K562 (cell line): Measurements from ENCODE around the gene ZBTB42. TPM values are rescaled to one million over a fixed set of nuclear protein-coding genes. Genes with fewer than 3 reads are reported as not detected.

ENCODE experiments used
- ATAC-seq: fragments of 200-7000 bp; cut with Tn5 transposase; 3 replicates; pipeline ENCODE4 v1.9.1; 2020; ENCODE audit warnings: moderate library complexity
- BruUV-seq: library from RNA; stranded (reverse); fragments of 400-500 nt; replicated peaks from 2 replicates; lab custom pipeline; 2021; lab: Mats Ljungman, UMichigan
- CTCF ChIA-PET: fragments of 300-600 bp; formaldehyde crosslinking; extraction: SDS; loops from one replicate; lab custom pipeline; 2021; ENCODE audit warnings: low intra/inter-chr PET ratio; lab: Yijun Ruan, JAX
- POLR2A ChIA-PET: fragments of 300-600, 350-650 bp; sonication (Branson Sonifier 250); formaldehyde crosslinking; extraction: SDS; loops from one replicate; lab custom pipeline; 2021; ENCODE audit warnings: antibody characterized with exemption, inconsistent platforms; lab: Yijun Ruan, JAX
- DNase-seq, 4 experiments: peaks; one replicate each; pipeline versions ENCODE4 v3.0.0 to v3.0.0-alpha.2; 2011 to 2018; ENCODE audit warnings: low spot score in 3 of 4, mixed read lengths in 3 of 4; ENCODE audit errors: extremely low read depth in 1 of 4
- FAIRE-seq: peaks from 2 replicates; lab custom pipeline; 2011; peaks lifted over from hg19 to GRCh38; lab: Jason Lieb, UNC
- H2AFZ ChIP-seq: 2 replicates; pipeline ENCODE4 v1.6.0; 2011; ENCODE audit warnings: low read depth, low read length, control low read depth, inconsistent platforms
- H3K27ac ChIP-seq: fragments of 200-600 bp; 3 replicates; pipeline ENCODE4 v1.8.0; 2011; ENCODE audit warnings: low read depth, mild to moderate bottlenecking, control low read depth, inconsistent platforms, low read length, moderate library complexity, mixed read lengths; ENCODE audit errors: extremely low read depth
- H3K27me3 ChIP-seq, 2 experiments: fragments of 300-600 bp in 1 of 2; 2 replicates in 1 of 2; 3 replicates in 1 of 2; pipeline versions ENCODE4 v1.6.0 to v1.8.0; 2011; ENCODE audit warnings: inconsistent platforms in 2 of 2, low read length in 2 of 2, mild to moderate bottlenecking in 1 of 2, mixed read lengths in 1 of 2, moderate library complexity in 1 of 2; ENCODE audit not compliant: control insufficient read depth in 2 of 2, insufficient read depth in 2 of 2
- H3K36me3 ChIP-seq: fragments of 300-600 bp; 3 replicates; pipeline ENCODE4 v1.8.0; 2011; ENCODE audit warnings: mild to moderate bottlenecking, low read length, inconsistent platforms; ENCODE audit not compliant: control insufficient read depth, insufficient read depth
- H3K4me1 ChIP-seq, 2 experiments: fragments of 200-600 bp in 1 of 2; replicated peaks in 1 of 2; 2 replicates in 1 of 2; 3 replicates in 1 of 2; pipeline versions ENCODE4 v1.5.1 to v1.8.0; 2011; ENCODE audit warnings: inconsistent platforms in 2 of 2, low read length in 2 of 2, mild to moderate bottlenecking in 1 of 2, mixed read lengths in 1 of 2, moderate library complexity in 1 of 2; ENCODE audit not compliant: control insufficient read depth in 2 of 2, insufficient read depth in 2 of 2
- H3K4me2 ChIP-seq: 2 replicates; pipeline ENCODE4 v1.6.1; 2011; ENCODE audit warnings: low read length, control low read depth, inconsistent platforms, mixed read lengths; ENCODE audit not compliant: insufficient read depth
- H3K4me3 ChIP-seq: fragments of 200-600 bp; sonication (generic), shearing (Covaris generic); 2 replicates; pipeline ENCODE4 v1.5.1; 2016; ENCODE audit warnings: control low read depth, inconsistent platforms
- H3K79me2 ChIP-seq: fragments of 200-600 bp; 3 replicates; pipeline ENCODE4 v1.8.0; 2011; ENCODE audit warnings: low read length, inconsistent platforms; ENCODE audit not compliant: control insufficient read depth, insufficient read depth
- H3K9ac ChIP-seq, 2 experiments: 2 replicates each; pipeline versions ENCODE4 v1.6.0 to v1.6.1; 2011; ENCODE audit warnings: low read depth in 2 of 2, low read length in 2 of 2, control low read depth in 1 of 2, inconsistent platforms in 1 of 2, mild to moderate bottlenecking in 1 of 2, mixed read lengths in 1 of 2; ENCODE audit not compliant: insufficient read depth in 1 of 2
- H3K9me1 ChIP-seq: one replicate; pipeline ENCODE4 v1.6.0; 2011; ENCODE audit warnings: inconsistent platforms, mild to moderate bottlenecking, low read length, moderate library complexity; ENCODE audit not compliant: control insufficient read depth, insufficient read depth
- H3K9me3 ChIP-seq: replicated peaks from 2 replicates; pipeline ENCODE4 v1.5.1; 2011; ENCODE audit warnings: low read depth, low read length, inconsistent platforms; ENCODE audit not compliant: control insufficient read depth, insufficient read depth
- H4K20me1 ChIP-seq: replicated peaks from 2 replicates; pipeline ENCODE4 v1.6.1; 2011; ENCODE audit warnings: low read length, inconsistent platforms, mixed read lengths; ENCODE audit not compliant: control insufficient read depth, insufficient read depth
- CBX3 ChIP-seq, 2 experiments: IDR thresholded peaks; 1 replicate in 1 of 2; 2 replicates in 1 of 2; pipeline ENCODE4 v1.6.1; 2012; ENCODE audit warnings: inconsistent platforms in 2 of 2, low read length in 2 of 2, borderline replicate concordance in 1 of 2, control low read depth in 1 of 2
- CBX5 ChIP-seq: IDR thresholded peaks from 2 replicates; pipeline ENCODE4 v1.6.1; 2014; ENCODE audit warnings: low read depth, borderline replicate concordance
- TCF7L2 ChIP-seq: fragments of 150-350 bp; IDR thresholded peaks from 2 replicates; pipeline ENCODE4 v1.6.1; 2016; ENCODE audit warnings: low read depth, mild to moderate bottlenecking, low read length, moderate library complexity
- TRIM28 ChIP-seq: fragments of 450-650 bp; IDR thresholded peaks from 2 replicates; pipeline ENCODE4 v1.6.1; 2017
- ZNF263 ChIP-seq: sonication (generic); formaldehyde crosslinking; IDR thresholded peaks from 2 replicates; pipeline ENCODE4 v1.8.0; 2022; ENCODE audit warnings: mild to moderate bottlenecking, missing genetic modification reagents, borderline replicate concordance
- ZNF445 ChIP-seq: fragments of 250-450 bp; sonication (Bioruptor Pico); IDR thresholded peaks from 2 replicates; pipeline ENCODE4 v1.4.0; 2020; ENCODE audit warnings: low read depth, mild to moderate bottlenecking, moderate library complexity
- ZNF764 ChIP-seq: fragments of 250-450 bp; sonication (Bioruptor Pico); IDR thresholded peaks from 2 replicates; pipeline ENCODE4 v1.4.0; 2020; ENCODE audit warnings: low read depth, mild to moderate bottlenecking, moderate library complexity
- WGBS: fragments of 100-300 bp; shearing (Covaris generic); methylation state at CpG from one replicate; pipeline ENCODE4 v1.1.6; 2016; ENCODE audit warnings: low coverage, mixed read lengths; ENCODE audit not compliant: insufficient coverage; ENCODE audit errors: missing lambda C conversion rate; 5-methylcytosine and 5-hydroxymethylcytosine counted together
- in situ Hi-C: fragments of 300-500 bp; cut with MboI; formaldehyde crosslinking; loops from 4 replicates; pipeline ENCODE4 v1.15.0; 2018; ENCODE audit warnings: inconsistent platforms, mixed read lengths
- intact Hi-C: fragments of 100-400 bp; cut with micrococcal nuclease; formaldehyde crosslinking; loops from 2 replicates; pipeline ENCODE4 v1.14.2; 2022
- polyA plus RNA-seq, 8 experiments: library from polyadenylated mRNA; depleted of rRNA in 4 of 8; stranded (reverse) in 5 of 8; unstranded in 3 of 8; fragments of >200 nt; fragmentation: Nextera tagmentation in 2 of 8; fragmentation: Illumina TruSeq in 1 of 8; extraction: Ambion mirVana in 2 of 8; extraction: Trizol in 1 of 8; gene quantifications; 2 replicates each; pipeline versions ENCODE4 v1.2.1 to v1.2.3, GENCODE V29; 2011 to 2014; ENCODE audit warnings: inconsistent platforms in 1 of 8, missing spikeins in 1 of 8
- total RNA-seq, 7 experiments: library from RNA; depleted of rRNA in 6 of 7; stranded (reverse); fragments of >200 nt in 6 of 7; fragmentation: Illumina TruSeq in 2 of 7; extraction: Trizol in 2 of 7; gene quantifications; 2 replicates each; pipeline versions ENCODE4 v1.2.1 to v1.2.3, GENCODE V29; 2011 to 2021; ENCODE audit warnings: low replicate concordance in 1 of 7
- TF ChIP-seq, protein P1 (sequence below): fragments of 450-650 bp; IDR thresholded peaks from 2 replicates; pipeline ENCODE4 v1.6.1; 2018; ENCODE audit warnings: mild to moderate bottlenecking, low read depth; ENCODE audit not compliant: partially characterized antibody
- TF ChIP-seq, protein P2 (sequence below): sonication (generic); formaldehyde crosslinking; IDR thresholded peaks from 2 replicates; pipeline ENCODE4 v1.8.0; 2022; ENCODE audit warnings: missing genetic modification reagents, mild to moderate bottlenecking, moderate library complexity, borderline replicate concordance
- TF ChIP-seq, protein P3 (sequence below), 3 experiments: IDR thresholded peaks in 2 of 3; conservative IDR thresholded peaks in 1 of 3; 2 replicates each; pipeline ENCODE4 v1.5.1; 2011 to 2012; ENCODE audit warnings: low read length in 3 of 3, mild to moderate bottlenecking in 3 of 3, control low read depth in 2 of 3, improper control_type of control experiment in 1 of 3, inconsistent platforms in 1 of 3, low read depth in 1 of 3, mixed read lengths in 1 of 3, moderate library complexity in 1 of 3; ENCODE audit not compliant: insufficient read depth in 2 of 3

The ZBTB42 gene
- total and polyA plus RNA-seq, 9 of the 15 experiments (the other 6 are each of a cell fraction or from before 2014, with no cell fraction given), result 0.03 to 8.5 (median 2.4) TPM

DNA sequence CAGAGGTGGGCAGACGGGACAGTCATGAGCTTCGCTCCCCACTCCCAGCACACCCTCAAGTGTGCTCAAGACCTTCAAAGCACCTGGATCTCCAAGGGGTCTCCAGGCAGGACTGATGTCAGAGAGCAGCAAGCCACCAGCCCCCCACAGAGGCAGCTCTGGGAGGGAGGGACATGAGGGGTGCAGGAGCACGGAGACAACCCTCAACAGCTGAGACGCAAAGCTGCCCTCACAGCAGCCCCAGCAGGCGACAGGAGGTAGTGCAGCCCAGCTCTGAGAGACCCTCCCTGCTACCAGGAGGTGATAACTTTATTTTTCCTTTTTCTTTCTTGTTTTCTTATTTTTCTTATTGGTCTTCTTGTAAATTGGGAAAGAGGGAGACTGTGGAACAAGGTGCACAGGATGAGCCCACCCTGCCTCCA lies 30.0 kb upstream of the ZBTB42 start:
- peaks cover 57% of the 10 kb centered on the region; the same call in 1 of the 3 replicates for H3K36me3 ChIP-seq
- ChIA-PET POLR2A (interaction anchor here (0.6 kb wide), 1 partner anchor 12 kb away, joined by 3 read pairs; no protein-coding TSS in a partner anchor), CTCF (no interaction called here)
- 94% methylated on average over 2 of the region's 5 CpGs for WGBS
- H3K79me2 ChIP-seq, result no peaks in the 10 kb centered on the region
- peaks cover 6 to 42% of the 10 kb centered on the region in 2 experiments; a peak in 4 of 5 replicates for H3K4me1 ChIP-seq
- ATAC-seq (no peak), FAIRE-seq (no peak), DNase-seq (peak in 1 of 4 experiments; percentile 34)
- no peak overlapping the region for H3K9ac ChIP-seq
- no peak overlapping the region for H3K27ac ChIP-seq
- in situ Hi-C loops (no loop called here), intact Hi-C loops (no loop called here)
- TF ChIP-seq ZNF445 (CRISPR knock-in tag) (no peak), TCF7L2 (no peak), ZNF764 (CRISPR knock-in tag) (peak; percentile 100), TRIM28 (peak; percentile 76), ZNF263 (CRISPR knock-in tag) (peak; percentile 58; the same call in 1 of the 2 replicates), CBX3 (IDR thresholded peaks at IDR 0.05; ENCODE audit: borderline replicate concordance in 1 of 2, low read length in 2 of 2) (peak in 1 of 2 experiments; percentile 96; a peak in 2 of 3 replicates), CBX5 (peak; percentile 74; the same call in 1 of the 2 replicates)
- TF ChIP-seq, protein P1, sequence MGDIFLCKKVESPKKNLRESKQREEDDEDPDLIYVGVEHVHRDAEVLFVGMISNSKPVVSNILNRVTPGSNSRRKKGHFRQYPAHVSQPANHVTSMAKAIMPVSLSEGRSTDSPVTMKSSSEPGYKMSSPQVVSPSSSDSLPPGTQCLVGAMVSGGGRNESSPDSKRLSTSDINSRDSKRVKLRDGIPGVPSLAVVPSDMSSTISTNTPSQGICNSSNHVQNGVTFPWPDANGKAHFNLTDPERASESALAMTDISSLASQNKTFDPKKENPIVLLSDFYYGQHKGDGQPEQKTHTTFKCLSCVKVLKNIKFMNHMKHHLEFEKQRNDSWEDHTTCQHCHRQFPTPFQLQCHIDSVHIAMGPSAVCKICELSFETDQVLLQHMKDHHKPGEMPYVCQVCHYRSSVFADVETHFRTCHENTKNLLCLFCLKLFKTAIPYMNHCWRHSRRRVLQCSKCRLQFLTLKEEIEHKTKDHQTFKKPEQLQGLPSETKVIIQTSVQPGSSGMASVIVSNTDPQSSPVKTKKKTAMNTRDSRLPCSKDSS, result peak; percentile 36
- TF ChIP-seq, protein P2, sequence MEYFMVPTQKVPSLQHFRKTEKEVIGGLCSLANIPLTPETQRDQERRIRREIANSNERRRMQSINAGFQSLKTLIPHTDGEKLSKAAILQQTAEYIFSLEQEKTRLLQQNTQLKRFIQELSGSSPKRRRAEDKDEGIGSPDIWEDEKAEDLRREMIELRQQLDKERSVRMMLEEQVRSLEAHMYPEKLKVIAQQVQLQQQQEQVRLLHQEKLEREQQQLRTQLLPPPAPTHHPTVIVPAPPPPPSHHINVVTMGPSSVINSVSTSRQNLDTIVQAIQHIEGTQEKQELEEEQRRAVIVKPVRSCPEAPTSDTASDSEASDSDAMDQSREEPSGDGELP, result peak; percentile 77; the same call in 1 of the 2 replicates
- TF ChIP-seq, protein P3, sequence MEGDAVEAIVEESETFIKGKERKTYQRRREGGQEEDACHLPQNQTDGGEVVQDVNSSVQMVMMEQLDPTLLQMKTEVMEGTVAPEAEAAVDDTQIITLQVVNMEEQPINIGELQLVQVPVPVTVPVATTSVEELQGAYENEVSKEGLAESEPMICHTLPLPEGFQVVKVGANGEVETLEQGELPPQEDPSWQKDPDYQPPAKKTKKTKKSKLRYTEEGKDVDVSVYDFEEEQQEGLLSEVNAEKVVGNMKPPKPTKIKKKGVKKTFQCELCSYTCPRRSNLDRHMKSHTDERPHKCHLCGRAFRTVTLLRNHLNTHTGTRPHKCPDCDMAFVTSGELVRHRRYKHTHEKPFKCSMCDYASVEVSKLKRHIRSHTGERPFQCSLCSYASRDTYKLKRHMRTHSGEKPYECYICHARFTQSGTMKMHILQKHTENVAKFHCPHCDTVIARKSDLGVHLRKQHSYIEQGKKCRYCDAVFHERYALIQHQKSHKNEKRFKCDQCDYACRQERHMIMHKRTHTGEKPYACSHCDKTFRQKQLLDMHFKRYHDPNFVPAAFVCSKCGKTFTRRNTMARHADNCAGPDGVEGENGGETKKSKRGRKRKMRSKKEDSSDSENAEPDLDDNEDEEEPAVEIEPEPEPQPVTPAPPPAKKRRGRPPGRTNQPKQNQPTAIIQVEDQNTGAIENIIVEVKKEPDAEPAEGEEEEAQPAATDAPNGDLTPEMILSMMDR (IDR thresholded peaks at IDR 0.05 in 2 of 3, conservative IDR thresholded peaks at IDR 0.05 in 1 of 3; ENCODE audit: insufficient read depth in 2 of 3, low read depth in 1 of 3, low read length in 3 of 3), result peak; percentile 50 to 70 (median 51); a peak in 5 of 6 replicates
- no peaks in the 10 kb centered on the region for H3K27me3 ChIP-seq
- no peaks in the 10 kb centered on the region for H4K20me1 ChIP-seq
- H3K9me3 ChIP-seq, result peaks cover 6% of the 10 kb centered on the region; the same call in 1 of the 2 replicates
- no TSS peak for BruUV-seq
- H3K4me2 ChIP-seq, result no peak overlapping the region
- H2AFZ ChIP-seq, result no peak overlapping the region
- H3K4me3 ChIP-seq, result no peak overlapping the region
- H3K9me1 ChIP-seq, result no peaks in the 10 kb centered on the region
